Endometrial microvascular endothelial cells (primary cell): Measurements from ENCODE around the gene ANK3. TPM values are rescaled to one million over a fixed set of nuclear protein-coding genes. Genes with fewer than 3 reads are reported as not detected.

ENCODE experiments used
- in situ Hi-C: cut with HindIII; loops from 2 replicates; pipeline ENCODE4 v1.10.0; 2017; ENCODE audit warnings: low sequenced_read_pairs, low pct_unique_long_range_greater_than_20kb; ENCODE audit errors: inconsistent ontology term
- total RNA-seq: library from RNA; depleted of rRNA; stranded (reverse); fragments of >200 nt; gene quantifications from one replicate; pipeline ENCODE4 v1.2.3, GENCODE V29; 2015; ENCODE audit errors: inconsistent ontology term

Gene ANK3
- total RNA-seq, 1 donor from 2014 or later: 6.5 TPM

DNA sequence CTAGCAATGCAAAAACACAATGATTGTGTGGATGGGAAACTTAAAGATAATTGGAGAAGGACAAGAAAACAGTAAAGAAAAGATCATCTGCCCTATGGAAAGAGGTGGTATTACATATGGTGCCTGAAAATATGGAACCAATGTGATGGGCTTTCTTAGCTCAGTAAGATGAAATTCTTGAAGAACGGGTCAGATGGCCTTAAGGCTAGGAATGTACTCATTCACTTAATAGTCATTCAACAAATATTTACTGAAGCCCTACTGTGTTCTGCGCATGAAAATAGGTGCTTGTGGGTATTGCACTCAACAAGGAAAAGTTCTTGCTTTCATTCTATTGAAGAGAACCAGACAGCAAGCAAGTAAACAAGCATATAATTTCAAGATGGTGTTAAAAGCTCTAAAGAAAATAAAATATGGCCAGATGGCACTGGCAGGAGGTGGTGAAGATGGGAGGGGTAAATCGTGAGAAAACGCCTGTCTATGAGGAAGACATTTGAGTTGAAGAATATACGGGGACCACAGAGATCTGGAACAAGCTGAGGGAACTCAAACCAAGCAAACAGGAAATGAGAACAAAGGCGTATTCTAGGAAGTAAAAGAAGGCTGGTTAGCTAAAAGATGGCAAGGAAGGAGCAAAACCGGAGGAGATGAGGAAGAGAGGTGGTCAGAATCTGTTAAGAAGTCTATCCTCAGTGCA lies 179.7 kb downstream of the ANK3 start:
- in situ Hi-C loops: no loop called here

DNA sequence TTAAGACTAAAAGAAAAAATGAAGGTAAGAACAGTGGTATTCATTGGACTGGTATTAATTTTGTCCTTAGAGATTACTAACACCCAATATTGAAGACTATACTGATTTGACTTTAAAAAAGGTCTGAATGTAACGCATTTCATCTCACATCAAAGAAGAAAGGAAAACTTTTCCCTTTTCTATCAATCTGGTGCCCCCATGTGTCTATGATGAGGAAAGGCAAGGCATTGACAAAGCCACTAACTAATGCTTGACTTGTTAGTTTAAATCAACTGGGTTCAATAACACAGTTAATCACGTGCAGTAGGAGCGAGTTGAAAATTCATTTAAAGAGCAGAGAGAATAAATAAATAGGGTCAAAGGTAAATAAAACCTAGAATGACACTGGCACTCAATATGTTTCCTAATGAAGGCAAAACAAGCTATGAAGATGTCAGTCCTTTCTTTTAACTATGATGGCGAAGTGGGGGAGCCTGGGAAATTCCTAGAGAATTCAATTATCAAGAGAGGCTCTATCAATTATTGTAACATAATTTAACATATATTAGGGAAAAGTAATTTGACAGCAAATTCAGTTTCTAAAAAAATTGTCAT lies 180.9 kb downstream of the ANK3 start:
- in situ Hi-C loops: no loop called here

DNA sequence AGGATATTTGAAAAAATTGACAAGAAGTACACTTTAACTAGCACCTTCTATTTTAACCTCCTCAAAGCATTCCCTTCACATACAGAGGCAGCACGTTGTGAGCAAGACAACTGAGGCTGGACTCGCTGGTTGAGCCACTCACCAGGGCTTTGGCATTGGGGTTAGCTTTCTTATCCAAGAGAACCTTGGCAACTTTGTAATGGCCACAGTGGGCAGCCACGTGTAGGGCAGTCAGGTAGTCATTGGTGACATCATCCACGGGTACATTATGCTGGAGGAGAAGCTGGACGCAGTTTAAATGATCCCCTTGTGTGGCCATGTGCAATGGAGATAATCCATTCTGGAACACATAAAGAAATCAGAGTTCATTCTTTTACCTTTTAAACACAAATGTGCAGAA lies 181.8 kb downstream of the ANK3 start:
- in situ Hi-C loops: no loop called here

DNA sequence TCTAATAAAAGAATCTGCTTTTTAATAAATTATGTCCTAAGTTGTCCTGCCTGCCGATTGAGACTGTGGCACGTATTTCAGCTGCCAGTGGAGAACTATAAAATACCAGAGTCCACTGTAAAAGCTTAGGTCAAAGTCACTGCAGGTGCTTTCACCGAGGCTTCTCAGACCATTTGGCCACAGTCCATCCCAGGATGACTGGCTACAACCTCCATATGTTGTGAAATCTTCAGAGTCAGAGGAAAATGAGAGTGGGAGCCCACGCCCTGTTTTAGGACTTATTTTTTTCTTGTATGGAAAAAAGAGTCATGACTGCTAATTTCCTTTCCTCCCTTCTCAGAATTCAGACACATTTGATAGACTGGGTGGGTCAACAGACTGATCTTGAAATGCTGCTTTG lies 182.9 kb downstream of the ANK3 start:
- in situ Hi-C loops: no loop called here

DNA sequence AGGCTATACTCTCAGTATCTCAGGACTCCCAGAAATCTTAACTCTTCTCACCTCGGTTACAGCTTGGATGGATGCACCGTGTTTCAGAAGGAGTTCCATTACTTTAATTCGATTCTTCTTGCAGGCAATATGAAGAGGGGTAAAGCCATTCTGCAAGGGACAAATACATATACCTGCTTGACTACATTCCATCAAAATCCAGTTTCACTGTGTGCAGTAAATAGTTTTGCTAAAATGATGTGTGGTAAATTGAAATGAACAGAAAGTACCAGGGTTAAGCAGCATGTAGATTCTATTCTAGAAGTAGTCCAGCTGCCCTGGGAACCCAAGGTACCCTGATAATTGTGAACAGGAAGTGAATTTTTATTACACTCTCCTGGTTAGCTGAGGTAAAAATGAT lies 183.9 kb downstream of the ANK3 start:
- in situ Hi-C loops: no loop called here

DNA sequence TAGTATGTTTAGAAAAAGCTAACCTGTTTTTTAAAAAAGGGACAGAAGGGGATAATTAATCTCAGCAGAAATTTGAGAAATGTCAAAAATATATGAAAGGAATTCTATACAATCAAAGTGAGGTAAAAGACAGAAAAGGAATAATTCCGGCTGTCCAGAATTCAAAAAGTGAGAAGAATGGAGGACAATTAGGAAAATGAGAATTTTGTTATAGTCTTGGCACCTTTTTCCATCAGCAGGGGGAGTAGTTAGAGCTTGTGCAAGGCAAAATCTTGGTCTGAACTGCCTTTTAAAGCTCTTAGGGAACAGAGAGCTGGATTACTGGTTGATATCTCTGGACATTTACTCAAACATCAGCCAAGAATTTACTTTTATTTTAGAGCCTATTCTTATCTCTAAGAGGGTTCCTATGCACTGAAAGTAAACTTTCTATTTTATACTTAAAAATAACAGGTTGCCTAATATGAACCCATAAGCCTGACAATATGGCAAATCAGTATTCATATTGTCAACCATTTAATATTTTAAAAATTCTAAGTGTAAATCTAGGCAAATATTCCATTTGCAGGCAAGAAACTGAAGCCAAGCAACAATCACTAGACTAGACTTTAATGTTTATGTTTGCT lies 185.6 kb downstream of the ANK3 start:
- in situ Hi-C loops: no loop called here

DNA sequence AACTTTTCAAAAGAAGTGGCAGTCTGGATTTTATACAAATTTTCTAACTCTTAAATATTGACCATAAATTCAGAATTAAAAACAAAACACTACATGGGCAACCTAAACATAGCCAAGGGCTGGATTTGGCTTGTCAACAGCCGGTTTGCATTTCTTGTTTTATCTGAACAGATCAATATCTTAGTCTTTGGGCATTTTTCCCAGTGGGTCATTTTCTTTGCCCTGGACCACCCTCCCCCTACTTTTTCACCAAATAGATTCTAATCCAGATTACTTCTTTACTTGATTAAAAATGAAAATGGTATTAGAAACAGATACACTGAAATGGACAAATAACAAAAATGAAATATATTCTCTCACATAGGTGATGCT lies 189.0 kb downstream of the ANK3 start:
- in situ Hi-C loops: no loop called here

DNA sequence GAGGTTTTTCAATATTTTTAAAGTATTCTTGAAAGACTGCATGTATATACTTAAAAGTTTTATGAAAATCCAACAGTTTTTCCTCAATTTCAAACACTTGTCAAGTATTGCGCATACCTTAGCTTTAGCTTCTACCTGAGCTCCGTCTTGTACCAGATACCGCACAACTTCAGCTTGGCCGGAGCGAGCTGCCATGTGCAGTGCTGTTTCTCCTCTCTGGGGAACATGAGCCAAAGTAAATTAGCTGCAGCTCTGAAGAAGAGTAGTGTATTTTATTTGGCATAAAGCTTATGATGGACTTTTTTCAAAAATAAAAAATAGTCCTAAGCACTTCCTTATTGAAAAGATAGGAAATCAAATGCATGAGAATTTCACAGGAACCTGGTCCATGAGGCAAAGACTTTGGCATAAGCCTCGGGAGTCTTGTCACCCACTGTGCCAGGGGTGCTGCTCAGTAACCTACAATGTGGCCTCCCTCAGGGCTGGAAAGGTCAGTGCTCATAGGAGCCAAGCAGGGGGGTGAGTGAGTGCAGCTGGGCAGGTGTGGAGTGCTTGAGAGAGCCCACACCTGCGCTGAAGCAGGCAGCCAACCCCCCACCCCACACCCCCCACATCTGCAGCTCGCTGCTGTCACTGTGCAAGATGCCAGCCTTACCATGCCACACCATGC lies 189.5 kb downstream of the ANK3 start:
- in situ Hi-C loops: no loop called here

DNA sequence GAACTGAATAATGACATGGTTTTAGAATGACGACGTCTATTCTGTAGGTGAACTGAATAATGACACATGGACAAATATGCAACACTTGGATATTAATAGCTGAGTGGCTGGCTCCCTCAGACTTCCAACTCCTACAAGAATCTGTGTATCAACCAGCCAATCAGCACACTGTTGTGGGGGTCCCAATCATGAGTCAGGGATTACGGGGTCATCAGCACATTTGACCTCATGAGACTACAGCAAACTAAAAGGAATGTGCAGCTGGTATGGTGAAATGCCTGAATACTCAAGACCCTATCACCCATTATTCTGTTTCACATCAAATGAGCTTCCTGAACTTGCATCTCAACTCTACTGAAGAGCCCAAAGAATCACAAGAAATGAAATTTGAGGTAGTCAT lies 192.5 kb downstream of the ANK3 start:
- in situ Hi-C loops: no loop called here

DNA sequence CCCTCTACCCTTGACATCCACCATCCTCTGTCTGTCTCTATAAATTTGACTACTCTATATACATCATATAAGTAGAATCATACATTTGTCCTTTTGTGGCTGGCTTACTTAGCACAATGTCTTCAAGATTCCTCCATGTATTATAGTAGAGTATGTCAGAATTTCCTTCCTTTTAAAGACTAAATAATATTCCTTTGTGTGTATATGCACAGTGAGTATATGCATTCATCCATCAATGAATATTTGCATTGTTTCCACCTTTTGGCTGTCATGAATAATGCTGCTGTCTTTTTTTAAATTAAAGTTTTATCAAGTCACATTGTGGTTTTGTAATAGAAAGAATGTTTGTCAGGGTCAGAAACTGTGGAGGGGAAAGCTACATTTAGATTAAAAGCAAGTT lies 195.3 kb downstream of the ANK3 start:
- in situ Hi-C loops: no loop called here

DNA sequence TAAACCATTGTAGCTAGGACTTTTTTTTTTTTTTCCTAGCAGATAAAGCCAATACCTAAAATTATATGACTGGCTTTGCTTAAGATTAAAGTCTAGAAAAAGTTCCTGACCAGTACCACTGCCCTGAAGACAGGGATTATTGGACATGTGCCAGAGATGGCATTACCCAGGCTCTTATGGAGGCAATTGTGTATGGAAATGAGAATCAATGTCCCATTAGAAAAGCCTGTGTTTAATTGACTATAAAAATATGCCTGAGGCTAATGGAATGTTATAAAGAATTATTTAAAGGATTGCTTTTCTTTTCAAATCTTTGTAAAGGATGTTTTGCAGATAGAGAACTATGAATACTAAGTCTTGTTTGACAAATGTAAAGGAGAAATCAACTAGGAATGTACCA lies 196.7 kb downstream of the ANK3 start:
- in situ Hi-C loops: no loop called here

DNA sequence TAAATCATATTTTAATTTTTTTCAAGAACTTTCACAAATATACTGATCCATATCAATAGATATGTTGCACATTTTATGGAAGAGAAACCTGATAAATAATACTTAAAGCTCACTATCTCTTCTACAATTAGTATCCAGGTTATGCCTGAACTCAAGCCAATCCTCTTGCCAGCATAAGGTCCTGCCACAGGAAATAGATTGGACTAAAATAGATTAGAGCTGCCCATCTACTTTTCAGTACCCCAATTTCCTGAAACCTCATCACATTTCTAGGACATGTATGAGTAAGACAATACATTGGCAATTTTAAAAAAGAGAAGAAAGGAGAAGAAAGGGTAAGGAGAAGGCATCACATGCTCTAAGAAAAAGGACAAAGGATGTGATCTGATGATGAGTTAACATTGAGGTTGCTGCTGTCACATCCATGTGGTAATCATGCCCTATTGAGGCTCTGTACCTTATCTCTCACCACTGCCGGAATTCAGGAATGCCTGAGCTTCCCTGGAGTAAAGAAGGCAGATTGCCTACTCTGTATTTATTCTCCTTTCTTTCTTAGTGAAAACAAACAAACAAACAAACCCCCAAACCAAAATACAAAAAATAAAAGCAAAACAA lies 199.7 kb downstream of the ANK3 start:
- in situ Hi-C loops: no loop called here

DNA sequence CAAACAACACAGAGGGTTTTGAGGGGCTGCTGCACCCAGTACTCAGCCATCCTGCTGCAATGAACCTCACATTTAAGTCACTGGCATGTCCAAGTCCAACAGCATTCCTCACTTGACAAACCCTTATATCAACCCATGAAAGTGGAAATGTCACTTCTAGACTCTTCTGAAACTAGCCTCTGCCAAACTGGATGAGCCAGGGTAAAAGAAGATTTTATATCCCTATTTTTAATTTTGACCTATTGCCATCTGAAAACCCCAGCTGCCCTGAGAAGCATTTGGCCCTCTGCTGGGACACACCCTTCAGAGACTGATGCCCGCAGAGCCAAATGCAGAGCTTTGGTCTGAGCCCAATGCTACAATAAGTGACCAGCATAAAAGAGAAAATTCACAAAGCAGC lies 201.1 kb downstream of the ANK3 start:
- in situ Hi-C loops: no loop called here

DNA sequence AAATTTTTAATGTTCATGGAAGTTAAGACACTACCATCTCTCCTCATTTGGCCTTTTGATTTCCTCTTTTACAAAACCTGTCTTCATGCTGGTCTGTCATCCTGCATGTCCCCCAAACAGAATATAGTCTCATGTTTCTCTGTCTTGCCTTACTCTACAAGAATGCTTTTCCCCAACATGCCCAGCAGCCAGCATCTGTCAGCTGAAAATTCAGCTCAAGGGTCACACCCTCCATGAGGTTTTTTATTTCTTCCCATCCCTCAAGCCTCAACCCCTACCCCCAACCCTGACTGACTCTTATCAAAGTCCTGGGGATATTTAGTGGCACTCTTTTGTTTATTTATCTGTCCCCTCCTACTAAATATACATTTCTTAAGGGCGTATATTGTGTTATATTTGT lies 202.0 kb downstream of the ANK3 start:
- in situ Hi-C loops: no loop called here

DNA sequence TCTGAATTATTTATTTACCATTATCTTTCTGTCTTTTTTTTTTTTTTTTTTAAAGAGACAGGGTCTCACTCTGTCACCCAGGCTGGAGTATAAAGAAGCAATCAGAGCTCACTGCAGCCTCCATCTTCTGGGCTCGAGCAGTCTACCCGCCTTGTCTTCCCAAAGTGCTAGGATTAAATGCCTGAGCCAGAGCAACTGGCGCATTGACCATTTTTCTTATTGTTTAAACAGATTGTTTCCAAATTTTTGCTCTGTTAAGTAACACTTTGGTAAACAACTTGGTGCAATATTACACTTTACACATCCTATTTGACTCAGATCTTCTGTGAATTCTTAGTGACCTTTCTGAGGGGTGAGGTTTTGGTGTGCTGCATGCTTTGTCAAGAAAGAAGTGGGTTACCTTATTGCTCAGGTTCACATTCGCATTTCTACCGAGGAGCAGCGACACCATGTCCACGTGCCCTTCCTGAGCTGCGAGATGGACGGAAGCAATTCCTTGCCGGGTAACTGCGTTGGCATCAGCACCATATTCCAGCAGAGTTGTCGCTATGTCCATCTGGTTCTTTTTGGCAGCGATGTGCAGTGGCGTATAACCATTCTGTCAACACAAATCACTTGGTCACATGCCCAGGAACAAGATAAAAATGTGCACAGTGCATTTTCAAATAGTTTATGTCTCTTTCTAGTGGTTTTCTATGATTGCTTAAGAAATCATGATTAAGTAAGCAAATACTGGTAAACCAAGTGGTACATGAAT lies 203.2 kb downstream of the ANK3 start:
- in situ Hi-C loops: no loop called here

DNA sequence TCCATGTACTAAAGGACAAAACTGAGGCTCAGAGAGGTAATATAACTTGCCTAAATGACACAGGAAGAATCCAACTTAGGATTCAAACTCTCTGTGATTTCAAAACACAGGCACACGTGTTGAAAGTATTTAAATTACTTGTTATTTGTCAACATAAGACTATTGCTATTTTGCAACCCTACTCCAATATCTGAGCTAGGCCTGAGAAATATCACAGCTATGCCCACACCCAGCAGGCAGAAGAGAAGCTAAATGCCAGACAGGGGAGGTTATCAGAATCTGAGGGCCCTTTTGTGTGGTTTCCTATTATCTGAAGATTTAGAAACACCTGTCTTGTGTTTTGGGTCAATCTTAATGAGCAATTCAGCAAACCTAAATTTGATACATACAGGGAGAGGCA lies 204.3 kb downstream of the ANK3 start:
- in situ Hi-C loops: no loop called here

DNA sequence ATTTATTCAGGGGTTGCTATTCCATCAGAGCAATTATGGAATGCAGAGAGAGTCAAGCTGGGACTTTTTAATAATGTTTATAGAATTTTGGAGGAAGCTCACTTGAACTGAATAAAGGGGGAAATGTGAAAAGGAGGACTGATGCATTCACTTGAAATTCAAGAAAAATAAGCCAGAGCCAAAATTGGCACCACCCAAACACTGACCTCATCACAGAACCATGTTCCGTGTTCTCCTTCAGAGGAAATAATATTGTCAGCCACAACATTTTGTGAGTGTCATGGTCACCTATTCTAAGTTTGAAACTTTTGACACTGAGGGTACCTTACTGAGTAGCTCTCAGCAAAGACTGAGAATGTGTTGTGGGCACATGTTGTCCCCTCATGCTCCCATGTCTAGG lies 207.0 kb downstream of the ANK3 start:
- in situ Hi-C loops: no loop called here

DNA sequence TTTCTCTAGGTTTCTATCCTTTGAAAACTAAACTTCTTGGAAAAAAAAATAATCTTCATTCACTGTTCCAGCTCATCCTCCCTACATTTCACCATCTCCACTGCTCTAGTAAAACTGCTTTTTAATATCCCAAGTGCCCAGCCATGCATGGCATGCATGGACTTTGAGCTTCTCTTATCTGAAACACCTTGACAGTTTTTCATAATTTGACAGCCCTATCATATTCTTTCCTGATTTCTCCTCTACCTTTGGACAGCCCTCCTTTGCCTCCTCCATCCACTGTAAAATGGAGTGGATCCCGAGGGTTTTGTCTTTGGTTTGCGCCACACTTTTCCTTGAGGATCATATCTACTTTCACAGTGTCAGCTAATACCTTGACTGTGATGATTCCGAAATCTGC lies 212.8 kb downstream of the ANK3 start:
- in situ Hi-C loops: no loop called here

DNA sequence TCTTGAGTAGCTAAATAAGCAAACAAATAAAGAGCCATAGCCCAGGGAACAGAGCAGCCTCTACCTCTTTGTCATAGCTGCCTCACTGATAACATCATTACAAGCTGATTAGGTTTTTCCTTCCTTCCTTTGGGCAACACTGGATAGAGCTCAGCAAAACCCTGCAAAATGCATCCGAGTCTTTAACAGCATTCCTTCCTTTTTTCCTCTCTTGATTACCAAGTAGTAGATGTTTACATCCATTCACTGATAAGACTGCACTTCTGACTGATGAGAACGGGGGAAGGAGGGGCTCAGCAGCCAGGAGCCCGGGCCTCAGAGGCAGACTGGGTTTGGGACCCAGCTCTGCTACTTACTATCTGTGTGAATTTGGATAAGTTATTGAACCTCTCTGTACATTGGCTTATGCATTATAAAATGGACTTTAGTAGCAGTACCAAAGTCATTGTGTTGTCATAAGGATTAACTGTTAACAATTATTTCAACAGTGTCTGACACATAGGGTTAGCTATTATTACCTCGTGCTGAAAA lies 214.2 kb downstream of the ANK3 start:
- in situ Hi-C loops: no loop called here
